ENCODE measurements around the gene MEGF11. TPM values are rescaled to one million over a fixed set of nuclear protein-coding genes. Genes with fewer than 3 reads are reported as not detected.

The MEGF11 gene
- polyA plus RNA-seq, 6 donors from 2014 or later = 1.00 TPM; not detected in 5

- no peak overlapping the region for H3K27ac Mint-ChIP-seq
- H3K27me3 Mint-ChIP-seq = peaks cover 6 to 26% (median 10%) of the 10 kb centered on the region in 3 donors
- DNase-seq (no peak), ATAC-seq (ENCODE audit: low read depth in 2 of 2) (no peak)
- no peak overlapping the region for H3K4me3 Mint-ChIP-seq
- no peaks in the 10 kb centered on the region for H3K4me1 Mint-ChIP-seq
- H3K9me3 Mint-ChIP-seq = no peaks in the 10 kb centered on the region
- H3K36me3 Mint-ChIP-seq = no peaks in the 10 kb centered on the region
These were observed 176.3 kb downstream of the MEGF11 start for GRCh38 chr15:66077320-66077663.

GRCh38 chr15:66076591-66077319, 176.8 kb downstream of the MEGF11 start:
- Mint-ChIP-seq H3K27ac (no peak overlapping the region), H3K4me1 (no peaks in the 10 kb centered on the region), H3K36me3 (no peaks in the 10 kb centered on the region), H3K9me3 (no peaks in the 10 kb centered on the region), H3K27me3 (peaks cover 6 to 26% (median 10%) of the 10 kb centered on the region in 3 donors), H3K4me3 (no peak overlapping the region)
- DNase-seq = no peak
- ATAC-seq (ENCODE audit: low read depth in 2 of 2) = no peak

GRCh38 chr15:66075947-66076346, 177.6 kb downstream of the MEGF11 start:
- ATAC-seq (ENCODE audit: low read depth in 2 of 2) (no peak), DNase-seq (no peak)
- peaks cover 6 to 26% (median 10%) of the 10 kb centered on the region in 3 donors for H3K27me3 Mint-ChIP-seq
- no peaks in the 10 kb centered on the region for H3K4me1 Mint-ChIP-seq
- H3K36me3 Mint-ChIP-seq = no peaks in the 10 kb centered on the region
- no peaks in the 10 kb centered on the region for H3K9me3 Mint-ChIP-seq
- peak overlapping the region in 1 of 6 donors; percentile 0 for H3K27ac Mint-ChIP-seq
- no peak overlapping the region for H3K4me3 Mint-ChIP-seq

GRCh38 chr15:66072616-66073361, 180.8 kb downstream of the MEGF11 start:
- H3K4me1 Mint-ChIP-seq = no peaks in the 10 kb centered on the region
- no peaks in the 10 kb centered on the region for H3K9me3 Mint-ChIP-seq
- H3K27ac Mint-ChIP-seq = no peak overlapping the region
- H3K36me3 Mint-ChIP-seq = no peaks in the 10 kb centered on the region
- H3K4me3 Mint-ChIP-seq = no peak overlapping the region
- ATAC-seq (ENCODE audit: low read depth in 2 of 2) (no peak), DNase-seq (no peak)
- H3K27me3 Mint-ChIP-seq = peaks cover 6 to 24% (median 7%) of the 10 kb centered on the region in 3 donors

DNA sequence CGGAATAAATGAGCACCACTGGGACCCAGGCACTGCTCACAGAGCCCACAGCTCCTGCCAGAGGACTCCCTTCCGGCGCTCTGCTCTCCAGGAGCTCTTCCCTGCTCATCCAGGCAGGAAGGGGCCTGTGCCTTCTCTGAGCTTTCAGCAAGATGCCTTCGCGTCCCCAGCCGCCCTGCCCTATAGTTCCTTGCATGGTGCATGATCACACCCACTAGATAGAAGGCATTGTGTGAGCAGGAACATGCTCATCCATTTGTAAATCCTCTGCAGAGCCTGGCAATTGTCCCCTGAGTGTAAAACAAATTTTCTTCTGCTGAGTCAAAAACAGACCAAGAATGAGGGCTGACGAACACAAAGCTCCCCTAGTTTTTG, 181.6 kb downstream of the MEGF11 start:
- H3K4me1 Mint-ChIP-seq = no peaks in the 10 kb centered on the region
- H3K27ac Mint-ChIP-seq = no peak overlapping the region
- no peak for ATAC-seq (ENCODE audit: low read depth in 2 of 2)
- DNase-seq = no peak
- H3K36me3 Mint-ChIP-seq = no peaks in the 10 kb centered on the region
- H3K27me3 Mint-ChIP-seq = peaks cover 0 to 15% (median 0%) of the 10 kb centered on the region in 3 donors
- H3K4me3 Mint-ChIP-seq = no peak overlapping the region
- no peaks in the 10 kb centered on the region for H3K9me3 Mint-ChIP-seq

- H3K27me3 Mint-ChIP-seq = peaks cover 0 to 12% (median 0%) of the 10 kb centered on the region in 3 donors
- DNase-seq (no peak), ATAC-seq (ENCODE audit: low read depth in 2 of 2) (no peak)
- no peak overlapping the region for H3K27ac Mint-ChIP-seq
- H3K4me1 Mint-ChIP-seq = no peaks in the 10 kb centered on the region
- no peaks in the 10 kb centered on the region for H3K36me3 Mint-ChIP-seq
- H3K4me3 Mint-ChIP-seq = no peak overlapping the region
- H3K9me3 Mint-ChIP-seq = no peaks in the 10 kb centered on the region
These were observed 182.2 kb downstream of the MEGF11 start for GRCh38 chr15:66071160-66071920.

GRCh38 chr15:66070220-66070934, 183.2 kb downstream of the MEGF11 start:
- no peak overlapping the region for H3K4me3 Mint-ChIP-seq
- H3K36me3 Mint-ChIP-seq = no peaks in the 10 kb centered on the region
- no peak overlapping the region for H3K27ac Mint-ChIP-seq
- no peak for DNase-seq
- no peak for ATAC-seq (ENCODE audit: low read depth in 2 of 2)
- H3K4me1 Mint-ChIP-seq = no peaks in the 10 kb centered on the region
- H3K9me3 Mint-ChIP-seq = no peaks in the 10 kb centered on the region
- peaks cover 0 to 2% (median 0%) of the 10 kb centered on the region in 3 donors for H3K27me3 Mint-ChIP-seq

DNA sequence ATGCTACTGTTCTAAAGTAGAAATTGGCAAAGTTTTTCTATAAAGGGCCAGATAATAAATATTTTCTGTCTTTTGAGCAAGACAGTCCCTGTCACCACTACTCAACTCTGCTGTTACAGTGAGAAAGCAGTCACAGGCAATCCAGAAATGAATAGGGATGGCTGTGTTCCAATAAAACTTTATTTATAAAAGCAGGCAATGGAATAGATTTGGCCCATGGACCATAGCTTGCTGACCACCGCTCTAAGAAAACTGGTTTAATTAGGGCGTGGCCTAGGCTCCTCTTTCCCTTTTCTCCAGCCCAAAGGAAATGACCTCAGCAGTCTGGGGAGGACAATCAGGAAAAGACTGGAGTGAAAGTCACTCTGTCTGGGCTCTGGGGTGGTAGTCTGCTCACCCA, 183.8 kb downstream of the MEGF11 start:
- H3K9me3 Mint-ChIP-seq = no peaks in the 10 kb centered on the region
- H3K27me3 Mint-ChIP-seq = no peaks in the 10 kb centered on the region
- DNase-seq (no peak), ATAC-seq (ENCODE audit: low read depth in 2 of 2) (no peak)
- H3K27ac Mint-ChIP-seq = no peak overlapping the region
- H3K4me3 Mint-ChIP-seq = no peak overlapping the region
- no peaks in the 10 kb centered on the region for H3K36me3 Mint-ChIP-seq
- H3K4me1 Mint-ChIP-seq = no peaks in the 10 kb centered on the region

DNA sequence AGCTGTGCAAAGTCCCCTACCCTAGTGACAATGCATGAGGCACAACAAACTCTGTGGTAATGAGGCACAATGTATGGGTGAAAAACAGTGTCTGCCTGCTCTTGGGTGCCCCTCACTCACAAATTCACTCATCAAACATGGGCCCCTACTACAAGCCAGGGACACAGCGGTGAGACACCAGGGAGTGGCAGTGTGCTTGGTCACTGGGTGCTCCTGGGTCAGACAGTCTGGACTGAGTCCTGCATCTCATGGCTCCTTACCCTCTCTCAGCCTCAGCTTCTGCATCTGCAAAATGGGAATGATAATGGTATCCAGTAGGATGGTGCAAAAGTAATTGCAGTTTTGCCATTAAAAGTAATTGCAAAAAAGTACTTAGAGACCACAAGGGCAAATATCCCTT, 184.7 kb downstream of the MEGF11 start:
- DNase-seq (no peak), ATAC-seq (ENCODE audit: low read depth in 2 of 2) (no peak)
- Mint-ChIP-seq H3K4me3 (no peak overlapping the region), H3K36me3 (no peaks in the 10 kb centered on the region), H3K27ac (no peak overlapping the region), H3K27me3 (no peaks in the 10 kb centered on the region), H3K9me3 (no peaks in the 10 kb centered on the region), H3K4me1 (no peaks in the 10 kb centered on the region)

GRCh38 chr15:66067687-66068086, 185.9 kb downstream of the MEGF11 start:
- Mint-ChIP-seq H3K27ac (no peak overlapping the region), H3K4me3 (no peak overlapping the region), H3K9me3 (no peaks in the 10 kb centered on the region), H3K4me1 (no peaks in the 10 kb centered on the region), H3K27me3 (no peaks in the 10 kb centered on the region), H3K36me3 (no peaks in the 10 kb centered on the region)
- DNase-seq (no peak), ATAC-seq (ENCODE audit: low read depth in 2 of 2) (no peak)

DNA sequence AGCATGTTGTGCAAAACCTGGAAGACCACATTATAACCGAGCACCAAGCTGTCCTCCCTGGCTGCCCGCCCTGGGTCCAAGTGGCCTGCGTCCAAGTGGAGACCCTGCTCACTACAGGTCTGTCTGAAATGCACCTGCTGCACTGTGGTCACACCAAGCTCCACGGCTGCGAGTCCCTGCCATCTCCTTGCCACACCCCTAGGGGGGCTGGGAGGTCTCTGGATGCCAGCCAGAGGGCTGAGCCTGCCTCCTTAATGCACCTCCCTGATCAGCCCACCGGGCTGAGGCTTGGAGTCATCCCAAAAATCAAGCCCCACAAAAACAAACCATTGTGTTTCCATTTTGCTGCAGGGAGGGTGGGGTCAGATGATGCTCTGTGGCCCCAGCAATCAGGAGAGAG, 187.1 kb downstream of the MEGF11 start:
- ATAC-seq (ENCODE audit: low read depth in 2 of 2) = no peak
- H3K27me3 Mint-ChIP-seq = no peaks in the 10 kb centered on the region

DNA sequence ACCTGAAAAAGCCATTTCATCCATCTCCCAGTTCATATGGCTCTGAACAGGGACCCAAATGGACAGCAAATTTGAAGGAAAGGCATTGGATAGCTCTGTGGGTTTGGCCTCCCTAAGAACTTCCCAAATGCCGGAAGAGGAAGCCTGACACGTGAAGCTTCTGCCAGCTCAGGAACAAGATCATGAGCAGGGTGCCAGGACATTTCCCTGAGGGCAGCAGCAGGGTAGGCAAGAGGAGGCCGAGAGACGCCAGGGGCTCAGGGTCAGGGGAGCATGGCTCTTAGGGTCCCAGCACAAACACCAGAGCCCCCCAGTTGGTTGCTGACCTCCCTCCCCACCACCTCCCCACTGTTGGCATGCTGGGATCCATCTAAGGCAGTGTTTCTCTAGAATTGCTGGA, 187.5 kb downstream of the MEGF11 start:
- Mint-ChIP-seq H3K4me1 (no peaks in the 10 kb centered on the region), H3K9me3 (peaks cover 0 to 7% (median 2%) of the 10 kb centered on the region in 7 donors), H3K4me3 (no peak overlapping the region), H3K27ac (no peak overlapping the region), H3K27me3 (peaks cover 0 to 1% (median under 1%) of the 10 kb centered on the region in 3 donors), H3K36me3 (no peaks in the 10 kb centered on the region)
- no peak for DNase-seq
- ATAC-seq (ENCODE audit: low read depth in 2 of 2) = no peak

More for the DNA sequence above, 187.1 kb downstream of the MEGF11 start:
- no peaks in the 10 kb centered on the region for H3K4me1 Mint-ChIP-seq
- DNase-seq = no peak
- H3K27ac Mint-ChIP-seq = no peak overlapping the region
- H3K36me3 Mint-ChIP-seq = no peaks in the 10 kb centered on the region
- peaks cover 0 to 7% (median 2%) of the 10 kb centered on the region in 7 donors for H3K9me3 Mint-ChIP-seq
- no peak overlapping the region for H3K4me3 Mint-ChIP-seq

DNA sequence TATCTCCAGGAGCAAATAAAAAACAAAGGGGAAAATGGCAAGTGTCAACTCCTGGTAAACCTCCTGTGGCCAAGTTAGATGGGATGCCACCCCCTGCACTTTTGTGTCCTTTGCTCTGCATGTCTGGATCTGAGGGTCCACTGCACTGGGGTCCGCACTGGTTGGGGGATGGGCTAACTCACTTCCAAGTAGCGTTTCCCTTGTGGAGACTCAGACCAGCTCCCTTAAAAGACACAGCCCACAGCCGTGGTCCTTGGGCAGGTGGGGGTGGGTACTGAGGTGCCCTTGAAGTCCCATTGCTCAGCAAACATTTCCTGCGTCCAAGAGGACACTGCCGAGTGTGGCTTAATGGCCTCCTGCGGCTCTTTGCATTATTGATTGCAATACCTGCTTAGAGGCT, 188.2 kb downstream of the MEGF11 start:
- H3K27me3 Mint-ChIP-seq = peaks cover 0 to 8% (median 7%) of the 10 kb centered on the region in 3 donors
- ATAC-seq (ENCODE audit: low read depth in 2 of 2) (no peak), DNase-seq (no peak)
- no peaks in the 10 kb centered on the region for H3K4me1 Mint-ChIP-seq
- H3K9me3 Mint-ChIP-seq = peaks cover 0 to 7% (median 2%) of the 10 kb centered on the region in 7 donors
- no peak overlapping the region for H3K27ac Mint-ChIP-seq
- no peak overlapping the region for H3K4me3 Mint-ChIP-seq
- no peaks in the 10 kb centered on the region for H3K36me3 Mint-ChIP-seq
